Right renal cortex interstitium (tissue), 3 donors: ENCODE data around the gene NUP205. TPM values are rescaled to one million over a fixed set of nuclear protein-coding genes. Genes with fewer than 3 reads are reported as not detected.
"Not testable (repeated sequence)": the region's sequence is repeated elsewhere in the genome, so short reads cannot be mapped to it uniquely, and the experiment has no call there.

Experiments
- DNase-seq, 3 donors: peaks; one replicate each; pipeline ENCODE4 v3.0.0-alpha.2; 2013; ENCODE audit warnings: low read depth in 3 of 3, low spot score in 2 of 3
- polyA plus RNA-seq, 3 donors: library from polyadenylated mRNA; unstranded; fragments of 120-200 nt; gene quantifications; one replicate each; pipeline ENCODE4 v1.2.1, GENCODE V29; 2013; ENCODE audit not compliant: insufficient read length in 3 of 3

The NUP205 gene
- polyA plus RNA-seq, 3 donors: 64.1 to 72.5 (median 72.0) TPM

GRCh38 chr7:135666156-135666555 lies 108.4 kb downstream of the NUP205 start:
- no peak for DNase-seq

- DNase-seq: no peak
Measured at GRCh38 chr7:135666846-135667245, 109.1 kb downstream of the NUP205 start.

- not testable (repeated sequence) for DNase-seq
Measured at GRCh38 chr7:135667626-135668025, 109.9 kb downstream of the NUP205 start.

GRCh38 chr7:135668852-135669395 lies 111.2 kb downstream of the NUP205 start:
- not testable (repeated sequence) for DNase-seq

- DNase-seq: no peak
Measured at GRCh38 chr7:135669774-135670173, 112.1 kb downstream of the NUP205 start.

- no peak for DNase-seq
Measured at GRCh38 chr7:135670179-135670578, 112.5 kb downstream of the NUP205 start.

- DNase-seq: no peak
Measured at GRCh38 chr7:135672560-135673359, 115.0 kb downstream of the NUP205 start.

GRCh38 chr7:135673360-135673706 lies 115.6 kb downstream of the NUP205 start:
- DNase-seq: no peak

- DNase-seq: no peak
Measured at GRCh38 chr7:135678612-135679575, 121.2 kb downstream of the NUP205 start.

- DNase-seq: no peak
Measured at GRCh38 chr7:135681762-135682161, 124.0 kb downstream of the NUP205 start.

GRCh38 chr7:135682191-135682590 lies 124.5 kb downstream of the NUP205 start:
- no peak for DNase-seq

- DNase-seq: no peak
Measured at GRCh38 chr7:135683609-135684008, 125.9 kb downstream of the NUP205 start.

GRCh38 chr7:135684136-135684535 lies 126.4 kb downstream of the NUP205 start:
- no peak for DNase-seq

GRCh38 chr7:135684699-135685098 lies 127.0 kb downstream of the NUP205 start:
- DNase-seq: no peak

- no peak for DNase-seq
Measured at GRCh38 chr7:135685306-135686084, 127.8 kb downstream of the NUP205 start.

- no peak for DNase-seq
Measured at GRCh38 chr7:135687466-135687865, 129.7 kb downstream of the NUP205 start.

GRCh38 chr7:135690566-135690965 lies 132.8 kb downstream of the NUP205 start:
- no peak for DNase-seq

GRCh38 chr7:135692055-135692454 lies 134.3 kb downstream of the NUP205 start:
- DNase-seq: no peak

GRCh38 chr7:135692606-135693005 lies 134.9 kb downstream of the NUP205 start:
- not testable (repeated sequence) for DNase-seq

GRCh38 chr7:135693558-135693957 lies 135.8 kb downstream of the NUP205 start:
- no peak for DNase-seq
